Astrocyte (in vitro differentiated cells and primary cell): ENCODE results near the gene MZT2A.

Experiments
- EZH2 ChIP-seq: IDR thresholded peaks from 2 replicates; pipeline ENCODE4 v1.6.1; 2012; ENCODE audit warnings: mild to moderate bottlenecking, low read length, inconsistent platforms; ENCODE audit not compliant: insufficient read depth
- TF ChIP-seq, protein P1 (sequence below): IDR thresholded peaks from 2 replicates; pipeline ENCODE4 v1.5.1; 2011; ENCODE audit warnings: low read depth, mild to moderate bottlenecking, inconsistent platforms, low read length, moderate library complexity; ENCODE audit not compliant: insufficient read depth

DNA sequence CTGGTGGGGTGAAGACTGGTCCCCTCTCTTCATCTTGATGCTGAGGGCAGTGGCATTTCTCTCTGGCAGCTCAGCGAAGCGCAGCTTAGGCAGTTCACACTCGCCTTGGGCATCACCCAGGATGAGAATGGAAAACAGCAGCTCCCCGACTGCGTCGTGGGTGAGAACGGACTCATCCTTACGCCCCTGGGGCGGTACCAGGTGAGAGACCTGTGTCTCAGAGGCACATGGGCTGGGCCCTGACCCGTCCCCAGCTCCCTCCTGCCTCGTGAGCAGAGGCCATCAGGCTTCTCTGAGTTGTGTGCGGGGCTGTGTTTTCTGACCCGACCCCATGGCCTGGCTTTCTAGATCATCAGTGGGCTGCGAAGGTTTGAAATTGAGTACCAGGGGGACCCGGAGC lies 27.3 kb upstream of the MZT2A start:
- TF ChIP-seq, protein P1, sequence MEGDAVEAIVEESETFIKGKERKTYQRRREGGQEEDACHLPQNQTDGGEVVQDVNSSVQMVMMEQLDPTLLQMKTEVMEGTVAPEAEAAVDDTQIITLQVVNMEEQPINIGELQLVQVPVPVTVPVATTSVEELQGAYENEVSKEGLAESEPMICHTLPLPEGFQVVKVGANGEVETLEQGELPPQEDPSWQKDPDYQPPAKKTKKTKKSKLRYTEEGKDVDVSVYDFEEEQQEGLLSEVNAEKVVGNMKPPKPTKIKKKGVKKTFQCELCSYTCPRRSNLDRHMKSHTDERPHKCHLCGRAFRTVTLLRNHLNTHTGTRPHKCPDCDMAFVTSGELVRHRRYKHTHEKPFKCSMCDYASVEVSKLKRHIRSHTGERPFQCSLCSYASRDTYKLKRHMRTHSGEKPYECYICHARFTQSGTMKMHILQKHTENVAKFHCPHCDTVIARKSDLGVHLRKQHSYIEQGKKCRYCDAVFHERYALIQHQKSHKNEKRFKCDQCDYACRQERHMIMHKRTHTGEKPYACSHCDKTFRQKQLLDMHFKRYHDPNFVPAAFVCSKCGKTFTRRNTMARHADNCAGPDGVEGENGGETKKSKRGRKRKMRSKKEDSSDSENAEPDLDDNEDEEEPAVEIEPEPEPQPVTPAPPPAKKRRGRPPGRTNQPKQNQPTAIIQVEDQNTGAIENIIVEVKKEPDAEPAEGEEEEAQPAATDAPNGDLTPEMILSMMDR = no peak
- TF ChIP-seq EZH2 = no peak
